Posterior cingulate gyrus (tissue), 11 donors: ENCODE data around the gene NEURL1B.
A peak's percentile ranks its signal among the peaks of the same experiment; 100 is the strongest.

Source experiments
- DNase-seq, 10 donors: peaks; one replicate each; pipeline versions ENCODE4 v3.0.0 to v3.0.0-alpha.2; 2020 to 2021; ENCODE audit warnings: mixed read lengths in 3 of 10
- intact Hi-C: fragments of 100-400 bp; cut with DNase I; formaldehyde crosslinking; loops from one replicate; pipeline ENCODE4 v1.15.1; 2023

NEURL1B gene

DNA sequence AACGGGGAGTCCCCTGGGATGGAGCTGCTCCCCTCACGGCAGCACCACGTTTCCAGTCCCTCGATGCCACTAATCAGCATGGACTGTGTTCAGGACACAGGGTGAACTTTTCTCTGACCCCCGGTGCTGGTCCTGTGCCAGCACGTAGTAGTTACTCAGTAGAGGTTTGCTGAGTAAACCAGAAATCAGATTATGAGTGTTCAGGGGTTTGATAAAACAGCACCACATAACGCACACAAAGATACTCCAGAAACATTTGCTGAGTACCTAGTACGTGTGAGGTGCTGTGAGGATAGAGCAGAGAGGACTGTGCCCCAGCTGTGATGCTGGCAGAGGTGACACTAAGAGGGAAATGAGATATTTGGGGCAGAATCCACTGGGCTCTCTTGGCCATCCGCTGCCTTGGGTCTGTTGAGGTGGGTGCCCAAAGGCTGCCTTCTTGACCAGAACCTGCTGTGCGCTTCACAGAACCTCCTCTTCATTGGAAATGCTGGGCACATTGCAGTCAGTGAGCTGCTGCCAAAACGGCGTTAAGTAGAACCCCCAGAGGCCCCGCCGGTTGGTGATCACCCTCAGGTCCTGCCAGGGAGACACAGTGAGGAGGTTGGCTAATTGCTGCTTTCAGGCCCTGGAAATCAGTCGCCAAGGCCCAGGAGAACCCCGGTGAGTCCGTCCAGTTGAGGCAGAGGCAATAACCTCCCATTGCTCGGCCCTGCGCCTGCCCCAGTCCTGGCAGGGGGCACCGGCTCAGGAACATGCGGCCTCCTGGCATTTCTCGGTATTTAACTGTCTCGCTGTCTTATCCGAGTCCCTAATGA, 49.4 kb downstream of the NEURL1B start:
- no peak for DNase-seq
- intact Hi-C loops, result loop anchor here (10.0 kb wide), 2 partner anchors 46 to 326 kb away; partner anchors contain the start of gene NEURL1B

DNA sequence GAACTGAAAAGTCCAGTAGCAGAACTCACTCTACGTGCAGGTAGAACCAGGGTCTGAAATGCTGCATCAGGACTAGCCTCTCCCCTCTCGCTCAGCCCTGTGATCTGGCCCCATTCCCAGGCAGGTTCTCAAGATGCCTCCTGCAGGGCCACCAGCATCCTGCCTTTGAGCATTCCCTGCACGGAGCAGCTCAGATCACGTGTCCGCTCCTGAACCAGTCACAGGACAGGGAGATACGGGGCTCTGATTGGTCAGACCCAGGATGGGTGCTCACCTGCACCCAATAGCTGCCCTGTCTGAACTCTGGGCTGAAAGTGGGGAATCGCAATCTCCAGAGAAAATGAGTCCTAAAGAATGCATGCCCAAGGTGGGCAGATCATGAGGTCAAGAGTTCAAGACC, 50.8 kb downstream of the NEURL1B start:
- intact Hi-C loops, result loop anchor here (10.0 kb wide), 2 partner anchors 47 to 327 kb away; partner anchors contain the start of gene NEURL1B
- no peak for DNase-seq

DNA sequence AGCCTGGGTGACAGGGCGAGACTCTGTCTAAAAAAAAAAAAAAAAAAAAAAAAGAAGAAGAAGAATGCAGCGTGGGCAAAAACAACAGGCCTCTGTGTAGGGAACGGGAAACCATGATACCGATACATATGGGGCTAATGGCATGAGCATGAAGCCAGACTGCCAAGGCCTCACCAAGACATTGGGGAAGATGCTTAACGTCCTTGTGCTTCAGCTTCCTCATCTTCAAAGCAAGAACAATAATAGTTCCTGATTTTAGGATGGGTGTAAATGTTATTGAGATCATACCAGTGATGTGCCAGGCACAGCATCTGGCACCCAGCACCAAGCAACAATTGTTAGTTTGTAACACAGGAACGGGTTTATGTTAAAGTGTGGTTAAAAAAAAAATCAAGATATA, 51.4 kb downstream of the NEURL1B start:
- DNase-seq, result no peak
- intact Hi-C loops, result loop anchor here (10.0 kb wide), 2 partner anchors 48 to 328 kb away; partner anchors contain the start of gene NEURL1B

DNA sequence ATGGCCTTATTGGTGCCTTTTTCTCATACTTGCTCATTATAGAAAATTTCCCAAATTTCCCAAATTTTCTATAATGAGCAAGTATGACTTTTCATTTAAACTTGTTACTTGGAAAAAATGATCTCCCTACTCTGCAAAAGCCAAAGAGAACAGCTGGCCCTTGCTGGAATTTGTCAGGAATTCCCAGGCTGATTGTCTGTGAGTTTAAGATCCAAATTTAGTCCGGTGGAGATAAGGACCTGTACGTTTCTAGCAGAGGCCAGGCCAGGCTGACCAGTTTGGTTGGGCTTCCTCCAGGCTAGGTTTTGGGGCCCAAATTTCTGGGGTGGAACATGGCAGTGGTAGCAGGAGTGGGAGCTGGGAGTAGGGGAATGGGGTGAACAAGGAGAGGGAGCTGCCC, 51.9 kb downstream of the NEURL1B start:
- intact Hi-C loops, result loop anchor here (10.0 kb wide), 2 partner anchors 48 to 328 kb away; partner anchors contain the start of gene NEURL1B
- DNase-seq, result no peak

DNA sequence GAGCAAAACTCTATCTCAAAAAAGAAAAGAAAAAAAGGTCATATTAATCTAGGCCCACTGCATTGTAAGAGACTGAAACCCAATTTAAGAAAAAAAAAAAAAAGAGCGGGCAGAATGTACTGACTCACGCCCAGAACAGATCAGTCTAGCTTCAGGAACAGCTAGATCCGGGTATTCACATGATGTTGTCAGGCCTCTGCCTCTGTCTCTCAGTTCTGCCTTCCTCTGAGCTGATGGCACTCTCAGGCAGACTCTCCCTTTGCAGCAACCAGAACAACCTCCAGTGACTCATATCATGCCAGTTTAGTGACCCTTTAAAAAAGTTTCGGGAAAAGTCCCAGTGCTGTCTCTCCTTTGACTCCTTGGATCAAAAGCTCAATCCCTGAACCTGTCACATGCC, 53.0 kb downstream of the NEURL1B start:
- no peak for DNase-seq
- intact Hi-C loops, result loop anchor here (10.0 kb wide), 2 partner anchors 49 to 329 kb away; partner anchors contain the start of gene NEURL1B

DNA sequence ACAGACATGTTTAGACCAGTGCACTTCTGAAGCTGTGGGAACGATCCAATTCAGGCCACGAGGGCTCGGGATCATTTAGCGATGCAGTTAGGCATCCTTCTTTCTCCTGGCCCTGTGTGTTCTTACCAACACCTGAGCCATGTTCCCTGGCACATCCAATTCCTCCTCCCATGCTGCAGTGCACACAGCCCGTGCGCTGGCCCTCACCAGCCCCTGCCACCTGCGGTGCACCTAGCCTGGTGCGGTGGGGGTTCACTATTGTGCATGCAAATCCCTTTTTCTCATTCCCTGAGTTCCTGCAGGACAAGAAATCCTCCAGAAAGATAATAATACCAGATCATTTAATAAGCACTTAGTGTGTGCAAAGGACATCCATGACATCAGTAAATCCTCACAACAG, 53.5 kb downstream of the NEURL1B start:
- no peak for DNase-seq
- intact Hi-C loops, result loop anchor here (10.0 kb wide), 2 partner anchors 50 to 330 kb away; partner anchors contain the start of gene NEURL1B

DNA sequence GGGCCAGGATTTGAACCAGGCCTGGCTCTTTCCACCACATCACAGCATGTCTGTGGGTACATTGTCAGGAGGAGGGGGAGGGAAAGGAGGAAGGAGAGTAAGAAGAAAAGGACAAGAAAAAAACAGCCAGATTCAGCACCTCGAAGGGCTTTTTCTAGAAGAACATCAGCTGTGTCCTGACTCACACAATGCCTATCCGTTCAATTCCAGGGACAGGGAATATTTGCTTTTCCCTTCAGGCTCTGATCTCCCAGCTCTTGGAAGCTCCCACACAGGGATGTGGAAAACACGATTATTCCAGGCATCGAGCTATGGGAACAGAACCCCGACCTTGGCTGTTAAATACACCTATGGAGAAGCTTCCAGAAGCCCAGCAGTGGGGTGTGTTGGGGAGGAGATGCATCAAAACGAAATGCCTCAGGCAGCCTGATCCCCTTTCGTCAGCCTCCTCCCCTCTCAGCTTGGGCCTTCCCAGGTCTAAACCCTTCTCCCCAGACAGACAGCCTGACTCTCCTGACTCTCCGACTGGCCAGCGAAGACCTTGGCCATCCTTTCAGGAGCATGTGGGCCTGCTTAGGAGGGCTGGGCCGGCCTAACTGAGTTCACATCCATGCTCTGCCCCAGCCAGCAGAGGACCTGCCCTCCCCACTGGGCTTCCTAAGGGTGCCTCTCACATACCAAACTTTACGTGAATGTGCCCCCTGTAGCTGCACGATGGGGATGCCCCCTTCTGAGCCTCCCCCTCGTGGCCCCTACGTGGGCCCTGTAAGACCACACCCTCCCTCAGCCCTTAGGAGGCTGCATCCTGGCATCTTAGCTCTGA, 54.4 kb downstream of the NEURL1B start:
- DNase-seq, result no peak
- intact Hi-C loops, result loop anchor here (5.0 to 10.0 kb wide), 4 partner anchors 51 to 588 kb away; partner anchors contain the start of gene NEURL1B

DNA sequence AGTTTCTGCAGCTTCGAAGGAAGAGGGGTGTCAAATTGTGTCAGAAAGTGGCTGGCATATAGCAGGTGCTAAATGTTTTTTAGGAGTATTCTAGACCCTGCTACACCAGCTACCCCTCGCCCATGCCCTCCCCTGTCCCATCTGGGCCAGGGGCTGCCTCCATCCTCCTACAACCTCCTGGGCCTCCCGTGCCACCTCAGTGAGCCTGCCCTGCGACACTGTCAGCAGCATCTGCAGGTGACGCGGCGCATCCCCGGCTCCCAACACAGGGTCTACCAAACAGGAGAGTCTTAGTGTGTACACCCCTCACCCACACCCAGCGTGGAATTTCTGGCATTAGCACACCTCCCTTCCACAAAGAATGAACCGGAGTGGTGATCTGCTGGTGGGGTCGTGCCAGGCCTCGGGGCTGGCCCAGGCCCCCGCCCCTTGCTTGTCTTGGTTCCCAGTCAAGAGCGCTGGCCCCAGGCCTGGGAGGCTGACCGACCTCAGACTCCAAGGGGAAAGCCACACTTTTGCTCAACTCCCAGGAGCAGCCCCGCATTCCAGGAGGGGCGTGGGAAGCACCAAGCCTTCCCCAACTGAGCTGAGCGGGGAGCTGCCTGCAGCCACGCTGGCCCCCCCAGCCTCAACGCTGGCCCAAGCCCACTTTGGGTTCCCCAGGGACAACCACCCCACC, 55.2 kb downstream of the NEURL1B start:
- peak in 1 of 10 donors; percentile 82 for DNase-seq
- intact Hi-C loops, result loop anchor here (5.0 to 10.0 kb wide), 4 partner anchors 52 to 589 kb away; partner anchors contain the start of gene NEURL1B

DNA sequence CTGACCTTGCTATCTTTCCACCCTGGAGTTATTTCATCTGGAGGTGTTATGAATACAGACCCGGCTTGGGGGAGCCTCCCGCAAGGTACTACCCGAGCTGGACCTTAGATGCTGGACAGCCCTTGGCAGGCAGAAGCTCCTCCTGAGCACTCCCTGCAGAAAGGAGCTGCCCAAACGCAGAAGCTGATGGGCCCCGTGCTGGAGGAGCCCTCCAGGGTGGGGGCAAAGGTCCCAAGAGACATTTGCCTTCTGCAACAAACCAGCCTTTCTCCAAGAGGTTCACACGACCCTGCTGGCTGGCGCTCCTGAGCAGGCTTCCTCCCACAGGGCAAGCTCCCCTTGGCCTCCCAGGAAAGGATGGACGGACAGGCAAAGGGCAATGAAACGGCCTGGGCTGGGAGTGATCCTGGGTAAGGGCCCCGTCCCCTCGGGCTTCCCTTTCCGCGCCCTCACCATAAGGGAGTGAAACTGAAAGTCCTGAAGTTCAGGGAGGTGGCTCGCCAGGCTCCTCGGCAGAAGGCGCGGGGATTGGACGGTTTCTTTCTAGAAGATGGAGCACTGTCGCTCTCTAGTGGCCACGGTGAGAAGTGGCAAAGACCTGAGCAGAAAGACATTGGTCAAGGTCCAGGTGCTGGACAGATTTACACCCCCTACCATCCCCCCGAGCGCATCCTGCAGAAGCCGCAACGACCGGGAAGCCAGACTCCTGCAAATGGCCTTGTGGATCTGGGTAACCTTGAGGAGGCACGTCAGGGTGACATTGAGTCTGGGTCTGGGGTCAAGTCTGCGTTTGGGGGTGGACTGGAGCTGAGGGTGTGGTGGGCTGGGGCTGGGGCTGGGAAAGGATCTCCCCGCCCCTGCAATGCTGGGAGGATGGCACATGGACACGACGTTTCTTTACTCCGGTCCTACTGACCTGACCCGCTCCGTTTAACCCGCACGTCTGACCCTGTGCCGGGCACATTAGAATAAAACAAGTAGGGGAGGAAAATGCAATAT, 56.4 kb downstream of the NEURL1B start:
- intact Hi-C loops, result loop anchor here (1.0 to 10.0 kb wide), 5 partner anchors 53 to 590 kb away; partner anchors contain the start of gene NEURL1B
- peak; percentile 60 to 97 (median 83) for DNase-seq

DNA sequence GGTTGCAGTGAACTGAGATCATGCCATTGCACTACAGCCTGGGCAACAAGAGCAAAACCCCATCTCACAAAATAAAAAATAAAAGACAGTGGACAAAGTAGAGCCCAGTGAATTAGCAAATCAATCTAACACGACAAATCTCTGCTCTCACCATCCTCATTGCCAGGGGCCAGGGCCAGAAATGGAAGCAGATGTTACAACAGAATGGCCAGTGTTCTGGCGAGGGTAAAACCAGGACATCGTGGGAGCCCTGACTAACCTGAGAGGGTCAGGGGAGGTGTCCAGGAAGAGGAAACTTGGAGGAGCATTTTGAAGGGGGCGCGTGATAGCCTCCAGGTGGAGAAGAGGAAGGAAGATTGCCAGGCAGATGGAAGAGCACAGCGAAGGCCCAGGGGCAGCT, 58.4 kb downstream of the NEURL1B start:
- intact Hi-C loops, result loop anchor here (5.0 to 10.0 kb wide), 4 partner anchors 55 to 592 kb away; partner anchors contain the start of gene NEURL1B
- DNase-seq, result peak in 1 of 10 donors; percentile 15

DNA sequence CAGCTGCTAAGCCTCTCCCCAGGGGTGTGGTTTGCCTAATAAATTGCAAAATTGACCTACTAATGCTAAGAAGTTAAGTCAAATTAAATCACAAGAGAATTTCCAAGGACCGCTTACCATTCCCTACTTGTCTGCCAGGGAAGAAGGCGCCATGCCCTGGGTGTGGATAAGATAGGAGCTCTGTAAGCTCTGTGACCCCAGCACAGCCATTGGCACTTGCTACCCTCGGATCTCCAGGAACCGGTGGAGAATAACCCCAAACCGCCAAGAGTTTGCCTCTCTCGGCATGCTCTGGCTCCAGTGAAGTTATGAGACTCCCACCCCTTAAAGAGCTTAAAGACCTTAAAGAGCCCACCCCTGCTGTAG, 58.9 kb downstream of the NEURL1B start:
- intact Hi-C loops, result loop anchor here (5.0 to 10.0 kb wide), 4 partner anchors 55 to 593 kb away; partner anchors contain the start of gene NEURL1B
- peak in 1 of 10 donors; percentile 54 for DNase-seq

DNA sequence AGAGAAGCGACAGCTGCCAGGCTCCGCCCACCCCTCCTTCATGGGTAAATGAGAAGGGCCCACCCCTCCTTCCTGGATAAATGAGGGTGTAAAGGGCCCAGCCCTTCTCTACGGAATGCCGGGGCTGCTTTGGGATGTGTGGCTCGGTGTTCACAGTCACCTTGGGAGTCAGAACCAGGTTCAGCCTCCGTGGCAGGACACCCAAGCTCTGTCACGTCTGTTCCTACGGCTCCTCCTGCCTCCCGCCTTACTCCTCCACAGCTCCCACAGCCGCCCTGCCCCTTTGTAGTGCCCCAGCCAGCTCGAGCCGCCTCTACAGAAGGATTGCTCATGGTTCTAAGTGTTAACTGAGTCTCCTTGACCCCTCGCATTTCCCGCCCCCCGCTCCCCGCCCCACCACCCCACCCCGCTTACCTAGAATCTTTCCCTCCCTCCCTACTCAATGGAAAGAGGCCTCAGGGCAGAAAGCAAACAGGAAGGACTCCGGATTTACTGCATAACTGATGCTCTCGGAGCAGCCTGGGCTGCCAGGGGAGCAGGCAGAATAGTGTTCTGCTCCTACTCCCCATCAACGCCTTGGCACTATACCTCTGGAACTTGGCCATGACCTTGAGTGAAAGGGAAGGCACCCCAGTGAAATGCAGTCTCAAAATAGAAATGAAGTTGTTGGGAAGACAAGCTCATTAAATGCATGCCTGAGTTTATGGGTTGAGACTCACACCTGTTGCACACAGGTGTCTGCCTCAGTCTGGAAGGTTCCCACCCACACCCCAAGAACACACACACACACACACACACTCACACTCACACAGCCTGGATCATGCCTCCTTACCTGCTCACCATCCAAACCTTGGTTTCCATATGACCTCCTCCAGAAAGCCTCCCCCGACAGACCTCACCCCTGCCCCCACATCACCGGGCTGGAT, 59.6 kb downstream of the NEURL1B start:
- intact Hi-C loops, result no loop called here
- peak in 1 of 10 donors; percentile 34 for DNase-seq

DNA sequence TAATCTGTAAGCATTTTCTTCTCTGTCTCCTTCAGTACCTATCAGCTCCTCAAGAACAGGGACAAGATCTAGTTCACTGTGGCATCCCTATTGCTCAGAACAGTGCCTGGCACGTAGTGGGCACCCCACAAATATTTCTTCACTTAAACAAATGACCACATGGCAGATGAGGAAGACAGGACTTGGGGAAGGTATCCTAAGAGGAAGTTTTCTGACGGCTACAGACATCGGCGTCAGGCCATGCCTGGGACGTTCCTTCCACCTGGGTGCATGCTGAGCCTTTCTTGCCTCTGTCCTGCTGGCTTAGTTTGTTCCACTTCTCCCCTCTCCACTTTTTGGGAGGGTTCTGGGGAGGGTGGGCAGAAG, 60.2 kb downstream of the NEURL1B start:
- peak in 1 of 10 donors; percentile 31 for DNase-seq
- intact Hi-C loops, result no loop called here

DNA sequence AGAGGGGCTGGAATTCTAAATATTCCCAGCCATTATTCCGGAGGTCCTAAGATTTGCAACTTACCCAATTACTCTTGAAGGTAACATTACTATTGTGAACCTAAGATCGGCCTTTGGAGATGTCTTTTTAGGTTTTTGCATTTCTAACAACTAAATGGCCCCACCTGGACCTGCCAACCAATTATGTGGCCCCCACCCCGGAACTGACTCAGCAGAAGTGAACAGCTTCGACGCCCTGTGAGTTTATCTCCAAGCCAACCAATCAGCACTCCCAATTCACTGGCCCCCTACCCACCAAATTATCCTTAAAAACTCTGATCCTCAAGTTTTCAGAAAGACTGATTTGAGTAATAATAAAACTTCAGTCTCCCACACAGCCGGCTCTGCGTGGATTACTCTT, 62.9 kb downstream of the NEURL1B start:
- intact Hi-C loops, result no loop called here
- DNase-seq, result no peak

DNA sequence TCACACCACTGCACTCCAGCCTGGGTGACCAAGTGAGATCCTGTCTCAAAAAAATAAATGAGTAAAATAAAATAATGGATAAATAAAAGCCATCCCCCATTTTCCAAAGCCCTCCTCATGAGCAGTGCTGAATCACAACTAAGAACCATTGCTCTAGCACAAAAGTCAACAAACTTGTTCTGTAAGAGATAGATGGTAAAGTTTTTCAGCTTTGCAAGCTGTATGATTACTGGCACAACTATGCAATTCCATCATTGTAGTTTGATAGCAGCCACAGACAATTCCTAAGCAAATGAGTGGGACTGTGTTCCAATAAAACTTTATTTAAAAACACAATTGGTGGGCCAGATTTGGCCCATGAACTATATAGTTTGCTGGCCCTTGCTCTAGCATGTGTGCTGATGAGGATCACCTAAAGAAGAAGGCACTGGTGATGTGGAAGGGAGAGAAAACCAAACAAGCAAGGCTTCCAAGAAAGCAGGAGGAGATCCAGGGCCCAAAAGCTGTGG, 64.6 kb downstream of the NEURL1B start:
- intact Hi-C loops, result loop anchor here (5.0 kb wide), 1 partner anchor 577 kb away; no protein-coding TSS in a partner anchor
- DNase-seq, result no peak

DNA sequence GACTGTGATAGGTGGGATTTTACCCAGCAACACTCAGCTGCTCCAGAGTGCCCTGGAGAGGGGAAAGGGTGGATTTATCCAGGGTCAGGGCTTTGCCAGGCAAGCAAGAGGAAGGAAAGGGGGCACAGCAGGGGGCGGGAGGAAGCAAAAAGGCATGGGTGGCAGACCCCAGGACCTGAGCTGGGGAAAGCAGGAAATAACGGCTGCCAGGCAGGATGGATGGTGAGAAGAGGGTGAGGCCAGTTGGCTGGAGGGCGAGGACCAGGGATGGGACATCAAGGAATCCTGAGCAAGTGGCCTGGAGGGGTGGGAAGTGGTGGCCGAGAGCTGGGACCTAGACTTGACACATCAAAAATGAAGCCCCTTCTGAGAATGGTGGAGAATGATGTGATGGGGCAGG, 65.7 kb downstream of the NEURL1B start:
- intact Hi-C loops, result loop anchor here (5.0 kb wide), 1 partner anchor 576 kb away; no protein-coding TSS in a partner anchor
- DNase-seq, result peak in 2 of 10 donors; percentile 20 to 56
